PC-9 (cell line): Measurements from ENCODE around the gene TMEM164. TPM values are rescaled to one million over a fixed set of nuclear protein-coding genes. Genes with fewer than 3 reads are reported as not detected.
"Not testable (repeated sequence)": the region's sequence is repeated elsewhere in the genome, so short reads cannot be mapped to it uniquely, and the experiment has no call there.

ENCODE experiments used
- BruUV-seq: library from RNA; stranded (reverse); fragments of 400-500 nt; replicated peaks from 2 replicates; lab custom pipeline; 2021; lab: Mats Ljungman, UMichigan
- CTCF ChIA-PET: fragments of 300-600 bp; sonication (Branson Sonifier 250); formaldehyde crosslinking; loops from one replicate; lab custom pipeline; 2022; ENCODE audit warnings: antibody characterized with exemption; lab: Charles Lee
- POLR2A ChIA-PET: fragments of 300-600 bp; sonication (Branson Sonifier 250); formaldehyde crosslinking; loops from one replicate; lab custom pipeline; 2022; ENCODE audit warnings: antibody characterized with exemption; ENCODE audit not compliant: unreplicated experiment; lab: Charles Lee
- DNase-seq, 2 experiments: peaks; one replicate each; pipeline versions ENCODE4 v3.0.0 to v3.0.0-alpha.2; 2015 to 2022; ENCODE audit warnings: mixed read lengths in 1 of 2
- H2AFZ ChIP-seq: fragments of 200-600 bp; sonication (generic); 2 replicates; pipeline ENCODE4 v1.8.1; 2017; ENCODE audit warnings: antibody characterized with exemption
- H3F3A ChIP-seq: fragments of 200-600 bp; sonication (generic); 2 replicates; pipeline ENCODE4 v1.8.1; 2017; ENCODE audit warnings: antibody characterized with exemption, mild to moderate bottlenecking, low read depth; ENCODE audit not compliant: insufficient read depth
- H3K27ac ChIP-seq: fragments of 200-600 bp; sonication (generic); 2 replicates; pipeline ENCODE4 v1.6.1; 2016; ENCODE audit warnings: mixed run types
- H3K27me3 ChIP-seq: fragments of 200-600 bp; sonication (generic); 2 replicates; pipeline ENCODE4 v1.6.1; 2016; ENCODE audit warnings: low read depth, mixed run types; ENCODE audit not compliant: insufficient read depth
- H3K36me3 ChIP-seq: fragments of 200-600 bp; sonication (generic); 2 replicates; pipeline ENCODE4 v1.6.1; 2016; ENCODE audit warnings: low read depth, mixed run types
- H3K4me1 ChIP-seq: fragments of 200-600 bp; sonication (generic); replicated peaks from 2 replicates; pipeline ENCODE4 v1.6.1; 2016; ENCODE audit warnings: mixed run types; ENCODE audit not compliant: insufficient read depth
- H3K4me2 ChIP-seq: fragments of 200-600 bp; sonication (generic); 2 replicates; pipeline ENCODE4 v1.6.1; 2017; ENCODE audit warnings: mixed run types
- H3K4me3 ChIP-seq: fragments of 200-600 bp; sonication (generic); 2 replicates; pipeline ENCODE4 v1.6.1; 2016; ENCODE audit warnings: mixed run types
- H3K79me2 ChIP-seq: fragments of 200-600 bp; sonication (generic); 2 replicates; pipeline ENCODE4 v1.6.1; 2017; ENCODE audit warnings: low read depth, mixed run types
- H3K9me2 ChIP-seq: fragments of 200-600 bp; sonication (generic); 2 replicates; pipeline ENCODE4 v1.8.1; 2017; ENCODE audit warnings: mild to moderate bottlenecking; ENCODE audit not compliant: insufficient read depth
- H3K9me3 ChIP-seq: fragments of 200-600 bp; sonication (generic); 2 replicates; pipeline ENCODE4 v1.8.1; 2016; ENCODE audit warnings: low read depth; ENCODE audit not compliant: insufficient read depth
- H4K20me1 ChIP-seq: fragments of 200-600 bp; sonication (generic); 2 replicates; pipeline ENCODE4 v1.8.1; 2017; ENCODE audit not compliant: insufficient read depth
- EZH2 ChIP-seq: fragments of 200-600 bp; sonication (generic); IDR thresholded peaks from 2 replicates; pipeline ENCODE4 v1.8.0; 2017; ENCODE audit warnings: antibody characterized with exemption, low read depth
- intact Hi-C: fragments of 100-400 bp; cut with micrococcal nuclease; formaldehyde crosslinking; loops from one replicate; pipeline ENCODE4 v1.10.0; 2022; ENCODE audit not compliant: unreplicated experiment
- total RNA-seq: library from RNA; stranded (reverse); gene quantifications from 2 replicates; pipeline ENCODE4 v1.2.3, GENCODE V29; 2021
- TF ChIP-seq, protein P1 (sequence below): fragments of 200-600 bp; sonication (generic); conservative IDR thresholded peaks from 2 replicates; pipeline ENCODE4 v1.6.1; 2017; ENCODE audit warnings: mixed run types, antibody characterized with exemption, mild to moderate bottlenecking, moderate library complexity

The TMEM164 gene
- total RNA-seq, 1 experiment from 2014 or later = 44.5 TPM

GRCh38 chrX:109966246-109966645 is 36.7 kb upstream of the TMEM164 start:
- Histone ChIP-seq H3K79me2 (no peaks in the 10 kb centered on the region), H3K27ac (no peak overlapping the region), H3K9me2 (no peaks in the 10 kb centered on the region), H2AFZ (no peak overlapping the region), H3F3A (no peaks in the 10 kb centered on the region), H3K4me2 (no peak overlapping the region), H3K9me3 (no peaks in the 10 kb centered on the region), H3K4me3 (no peak overlapping the region), H4K20me1 (no peaks in the 10 kb centered on the region), H3K27me3 (no peaks in the 10 kb centered on the region), H3K4me1 (peaks cover 15% of the 10 kb centered on the region), H3K36me3 (no peaks in the 10 kb centered on the region)
- CTCF ChIA-PET = no interaction called here
- DNase-seq = no peak
- TF ChIP-seq, protein P1, sequence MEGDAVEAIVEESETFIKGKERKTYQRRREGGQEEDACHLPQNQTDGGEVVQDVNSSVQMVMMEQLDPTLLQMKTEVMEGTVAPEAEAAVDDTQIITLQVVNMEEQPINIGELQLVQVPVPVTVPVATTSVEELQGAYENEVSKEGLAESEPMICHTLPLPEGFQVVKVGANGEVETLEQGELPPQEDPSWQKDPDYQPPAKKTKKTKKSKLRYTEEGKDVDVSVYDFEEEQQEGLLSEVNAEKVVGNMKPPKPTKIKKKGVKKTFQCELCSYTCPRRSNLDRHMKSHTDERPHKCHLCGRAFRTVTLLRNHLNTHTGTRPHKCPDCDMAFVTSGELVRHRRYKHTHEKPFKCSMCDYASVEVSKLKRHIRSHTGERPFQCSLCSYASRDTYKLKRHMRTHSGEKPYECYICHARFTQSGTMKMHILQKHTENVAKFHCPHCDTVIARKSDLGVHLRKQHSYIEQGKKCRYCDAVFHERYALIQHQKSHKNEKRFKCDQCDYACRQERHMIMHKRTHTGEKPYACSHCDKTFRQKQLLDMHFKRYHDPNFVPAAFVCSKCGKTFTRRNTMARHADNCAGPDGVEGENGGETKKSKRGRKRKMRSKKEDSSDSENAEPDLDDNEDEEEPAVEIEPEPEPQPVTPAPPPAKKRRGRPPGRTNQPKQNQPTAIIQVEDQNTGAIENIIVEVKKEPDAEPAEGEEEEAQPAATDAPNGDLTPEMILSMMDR = no peak
- no peak for TF ChIP-seq EZH2
- intact Hi-C loops = no loop called here
- POLR2A ChIA-PET = no interaction called here
- BruUV-seq = no TSS peak

DNA sequence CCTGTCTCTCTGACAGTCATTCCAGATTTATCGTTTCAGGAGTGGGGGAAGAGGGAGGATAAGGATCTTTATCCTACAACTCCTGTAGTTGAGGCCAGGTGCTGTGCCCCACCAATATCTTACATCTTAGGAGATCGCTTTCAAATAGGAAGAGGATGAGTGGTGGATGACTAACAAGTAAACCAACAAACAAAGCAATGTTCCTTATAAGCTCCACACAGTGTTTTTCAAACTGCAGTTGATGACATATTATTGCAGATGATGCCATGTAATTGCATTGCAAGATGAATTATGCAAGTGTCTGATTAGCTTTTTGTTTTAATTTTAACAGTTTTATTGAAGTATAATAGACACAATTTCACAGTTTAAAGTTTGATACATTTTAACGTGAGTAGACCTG is 35.8 kb upstream of the TMEM164 start:
- Histone ChIP-seq H2AFZ (peak overlapping the region; percentile 25; the same call in 1 of the 2 replicates), H3K4me2 (0 out of 2 replicates have a peak overlapping the region, but pooled peaks have one; percentile 10), H3K9me2 (no peaks in the 10 kb centered on the region), H3K27me3 (no peaks in the 10 kb centered on the region), H3K27ac (no peak overlapping the region), H3K9me3 (no peaks in the 10 kb centered on the region), H3K4me3 (no peak overlapping the region), H3K36me3 (no peaks in the 10 kb centered on the region), H4K20me1 (no peaks in the 10 kb centered on the region), H3F3A (no peaks in the 10 kb centered on the region), H3K4me1 (peaks cover 15% of the 10 kb centered on the region), H3K79me2 (no peaks in the 10 kb centered on the region)
- BruUV-seq = no TSS peak
- ChIA-PET POLR2A (no interaction called here), CTCF (no interaction called here)
- TF ChIP-seq, protein P1 = no peak
- no peak for TF ChIP-seq EZH2
- DNase-seq = peak in 1 of 2 experiments; percentile 45
- intact Hi-C loops = no loop called here

DNA sequence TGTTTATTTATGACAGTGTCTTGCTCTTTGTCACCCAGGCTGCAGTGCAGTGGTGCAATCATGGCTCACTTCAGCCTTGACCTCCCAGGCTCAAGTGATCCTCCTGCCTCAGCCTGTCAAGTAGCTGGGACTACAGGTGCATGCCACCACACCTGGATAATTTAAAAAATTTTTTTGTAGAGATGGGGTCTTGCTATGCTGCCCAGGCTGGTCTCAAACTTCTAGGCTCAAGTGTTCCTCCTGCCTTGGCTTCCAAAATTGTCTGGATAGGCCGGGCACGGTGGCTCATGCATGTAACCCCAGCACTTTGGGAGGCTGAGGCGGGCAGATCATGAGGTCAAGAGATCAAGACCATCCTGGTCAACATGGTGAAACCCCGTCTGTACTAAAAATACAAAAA is 32.1 kb upstream of the TMEM164 start:
- H3K4me1 ChIP-seq = peaks cover 15% of the 10 kb centered on the region
- DNase-seq, H3K4me2 ChIP-seq, H3K27ac ChIP-seq, H3K9me2 ChIP-seq, H3K27me3 ChIP-seq, H3F3A ChIP-seq, H2AFZ ChIP-seq, intact Hi-C loops, H3K79me2 ChIP-seq, POLR2A ChIA-PET, H4K20me1 ChIP-seq, CTCF ChIA-PET, BruUV-seq, H3K4me3 ChIP-seq, H3K9me3 ChIP-seq, H3K36me3 ChIP-seq: not testable (repeated sequence)
